Neural cell (in vitro differentiated cells): ENCODE measurements around the gene KLHL35.

Experiments
- POLR2AphosphoS5 ChIP-seq: IDR thresholded peaks from 2 replicates; pipeline ENCODE4 v1.6.1; 2012
- TF ChIP-seq, protein P1 (sequence below): IDR thresholded peaks from 2 replicates; pipeline ENCODE4 v1.6.1; 2012; ENCODE audit warnings: borderline replicate concordance

DNA sequence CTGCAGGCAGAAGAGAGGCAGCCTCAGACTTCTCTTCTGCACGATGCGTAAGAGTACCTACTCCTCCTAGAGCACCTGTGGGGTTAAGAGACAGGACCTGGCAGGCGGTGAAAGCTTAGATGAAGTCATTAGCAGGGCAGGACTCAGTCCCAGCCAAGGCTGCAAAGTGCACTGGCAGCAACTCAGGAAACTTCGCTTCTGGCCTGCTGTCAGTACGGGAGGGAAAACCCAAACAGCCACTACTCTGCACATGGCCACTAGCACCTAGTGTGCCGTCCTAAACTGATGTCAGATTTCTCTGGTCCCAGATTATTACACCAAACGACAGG is 8.8 kb upstream of the KLHL35 start:
- no peak for TF ChIP-seq POLR2AphosphoS5
- TF ChIP-seq, protein P1, sequence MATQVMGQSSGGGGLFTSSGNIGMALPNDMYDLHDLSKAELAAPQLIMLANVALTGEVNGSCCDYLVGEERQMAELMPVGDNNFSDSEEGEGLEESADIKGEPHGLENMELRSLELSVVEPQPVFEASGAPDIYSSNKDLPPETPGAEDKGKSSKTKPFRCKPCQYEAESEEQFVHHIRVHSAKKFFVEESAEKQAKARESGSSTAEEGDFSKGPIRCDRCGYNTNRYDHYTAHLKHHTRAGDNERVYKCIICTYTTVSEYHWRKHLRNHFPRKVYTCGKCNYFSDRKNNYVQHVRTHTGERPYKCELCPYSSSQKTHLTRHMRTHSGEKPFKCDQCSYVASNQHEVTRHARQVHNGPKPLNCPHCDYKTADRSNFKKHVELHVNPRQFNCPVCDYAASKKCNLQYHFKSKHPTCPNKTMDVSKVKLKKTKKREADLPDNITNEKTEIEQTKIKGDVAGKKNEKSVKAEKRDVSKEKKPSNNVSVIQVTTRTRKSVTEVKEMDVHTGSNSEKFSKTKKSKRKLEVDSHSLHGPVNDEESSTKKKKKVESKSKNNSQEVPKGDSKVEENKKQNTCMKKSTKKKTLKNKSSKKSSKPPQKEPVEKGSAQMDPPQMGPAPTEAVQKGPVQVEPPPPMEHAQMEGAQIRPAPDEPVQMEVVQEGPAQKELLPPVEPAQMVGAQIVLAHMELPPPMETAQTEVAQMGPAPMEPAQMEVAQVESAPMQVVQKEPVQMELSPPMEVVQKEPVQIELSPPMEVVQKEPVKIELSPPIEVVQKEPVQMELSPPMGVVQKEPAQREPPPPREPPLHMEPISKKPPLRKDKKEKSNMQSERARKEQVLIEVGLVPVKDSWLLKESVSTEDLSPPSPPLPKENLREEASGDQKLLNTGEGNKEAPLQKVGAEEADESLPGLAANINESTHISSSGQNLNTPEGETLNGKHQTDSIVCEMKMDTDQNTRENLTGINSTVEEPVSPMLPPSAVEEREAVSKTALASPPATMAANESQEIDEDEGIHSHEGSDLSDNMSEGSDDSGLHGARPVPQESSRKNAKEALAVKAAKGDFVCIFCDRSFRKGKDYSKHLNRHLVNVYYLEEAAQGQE, result no peak
